HCEC 1CT (cell line): ENCODE data around the gene CACYBP.
A peak's percentile ranks its signal among the peaks of the same experiment; 100 is the strongest.

Experiments used
- DNase-seq: peaks from one replicate; pipeline ENCODE4 v3.0.0-alpha.2; 2017

CACYBP gene

DNA sequence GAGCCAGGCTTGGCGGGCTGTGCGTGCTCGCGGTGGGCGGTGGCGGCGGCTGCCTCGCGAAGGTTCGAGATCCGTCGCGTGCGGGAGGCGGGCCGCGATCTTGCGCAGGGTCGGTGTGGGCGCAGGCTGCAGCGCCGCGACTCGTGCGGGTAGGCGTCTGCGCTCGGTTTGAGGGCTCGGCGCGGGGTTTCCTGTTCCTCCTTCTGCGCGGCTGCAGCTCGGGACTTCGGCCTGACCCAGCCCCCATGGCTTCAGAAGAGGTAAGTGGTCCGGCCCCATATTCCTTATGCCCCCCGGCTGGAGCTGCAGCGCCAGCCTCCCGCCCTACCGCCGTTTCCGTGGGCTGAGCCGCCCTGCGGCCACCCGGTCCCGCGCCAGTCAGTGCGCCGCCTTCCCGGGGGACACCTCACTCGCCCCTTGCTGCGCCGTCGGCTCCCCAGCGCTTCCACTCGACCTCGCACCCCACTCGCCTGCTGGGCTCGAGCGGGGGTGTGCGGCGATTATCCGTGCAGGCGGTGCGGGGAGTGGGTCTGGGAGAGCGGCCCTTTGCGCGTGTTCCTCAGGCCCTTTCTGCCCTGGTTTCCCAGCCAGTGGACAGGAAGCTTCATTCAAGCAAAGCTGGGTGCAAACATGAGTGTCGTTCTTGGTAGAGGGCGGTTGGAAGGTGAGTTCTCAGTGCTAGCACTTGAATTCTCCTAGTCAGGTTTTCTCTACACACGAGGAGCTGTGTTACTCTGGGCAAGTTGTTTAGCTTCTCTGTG, at the start of gene CACYBP:
Gene CACYBP, plus strand, starts transcription at position 12 of the 761 bp plus-strand sequence. Its CDS starts 234 bp downstream, at position 246.
- DNase-seq = peak; percentile 17

GRCh38 chr1:174953285-174954072, 46.3 kb upstream of the CACYBP start:
- no peak for DNase-seq

DNA sequence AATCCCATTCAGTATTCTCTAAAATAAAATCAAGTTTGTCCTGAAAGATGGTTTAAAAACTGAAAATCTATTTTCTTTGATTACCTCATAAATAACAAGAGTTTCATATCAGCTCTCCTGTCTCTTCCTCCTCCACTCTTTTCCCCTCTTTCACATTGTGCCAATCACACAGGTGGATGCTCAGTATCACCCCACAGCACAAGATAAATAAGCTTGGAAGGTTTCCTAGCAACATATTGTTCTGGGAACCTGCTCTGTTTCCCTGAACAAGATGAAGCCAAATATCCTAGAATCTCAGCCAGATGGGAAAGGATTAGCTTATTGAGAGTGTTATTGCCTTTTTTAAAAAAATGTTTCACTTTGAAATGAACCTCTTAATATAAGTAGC, 45.7 kb upstream of the CACYBP start:
- DNase-seq = no peak

GRCh38 chr1:174954671-174955669, 44.8 kb upstream of the CACYBP start:
- no peak for DNase-seq

DNA sequence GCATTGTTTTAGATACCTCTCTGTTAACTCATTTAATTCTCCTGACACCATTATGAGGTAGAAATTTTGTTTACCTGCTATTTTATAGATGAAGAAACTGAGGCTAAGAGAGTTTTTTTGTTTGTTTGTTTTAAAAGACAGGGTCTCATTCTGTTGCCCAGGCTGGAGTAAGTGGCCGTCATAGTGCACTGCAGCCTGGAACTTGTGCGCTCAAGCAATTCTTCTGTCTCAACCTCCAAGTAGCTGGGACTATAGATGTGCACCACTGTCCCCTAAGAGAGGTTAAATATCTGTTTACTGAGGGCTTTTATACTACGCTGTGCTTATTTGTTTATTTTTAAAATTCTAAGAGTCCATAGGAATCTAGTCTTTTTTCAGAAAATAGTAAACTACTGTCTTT, 43.7 kb upstream of the CACYBP start:
- DNase-seq = no peak

DNA sequence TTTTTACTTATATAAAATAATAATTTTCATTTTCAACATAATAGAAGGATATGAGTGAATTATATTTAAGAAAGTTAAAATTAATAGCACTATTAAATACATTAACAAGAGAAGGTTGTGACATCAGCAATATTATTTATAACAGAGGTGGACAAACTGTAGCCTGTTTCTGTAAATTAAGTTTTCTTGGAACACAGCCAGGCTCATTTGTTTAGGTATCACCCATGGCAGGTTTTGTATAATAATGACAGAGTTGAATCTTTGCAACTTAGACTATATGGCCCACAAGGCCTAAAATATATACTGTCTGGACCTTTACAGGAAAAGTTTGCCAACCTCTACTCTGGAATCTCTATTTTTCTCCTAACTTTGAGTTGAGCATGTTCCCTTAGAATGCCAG, 42.8 kb upstream of the CACYBP start:
- DNase-seq = no peak

- DNase-seq = no peak
These were observed 41.9 kb upstream of the CACYBP start for GRCh38 chr1:174957829-174958228.

GRCh38 chr1:174958396-174958795, 41.4 kb upstream of the CACYBP start:
- no peak for DNase-seq

- no peak for DNase-seq
These were observed 39.4 kb upstream of the CACYBP start for GRCh38 chr1:174960362-174960761.

DNA sequence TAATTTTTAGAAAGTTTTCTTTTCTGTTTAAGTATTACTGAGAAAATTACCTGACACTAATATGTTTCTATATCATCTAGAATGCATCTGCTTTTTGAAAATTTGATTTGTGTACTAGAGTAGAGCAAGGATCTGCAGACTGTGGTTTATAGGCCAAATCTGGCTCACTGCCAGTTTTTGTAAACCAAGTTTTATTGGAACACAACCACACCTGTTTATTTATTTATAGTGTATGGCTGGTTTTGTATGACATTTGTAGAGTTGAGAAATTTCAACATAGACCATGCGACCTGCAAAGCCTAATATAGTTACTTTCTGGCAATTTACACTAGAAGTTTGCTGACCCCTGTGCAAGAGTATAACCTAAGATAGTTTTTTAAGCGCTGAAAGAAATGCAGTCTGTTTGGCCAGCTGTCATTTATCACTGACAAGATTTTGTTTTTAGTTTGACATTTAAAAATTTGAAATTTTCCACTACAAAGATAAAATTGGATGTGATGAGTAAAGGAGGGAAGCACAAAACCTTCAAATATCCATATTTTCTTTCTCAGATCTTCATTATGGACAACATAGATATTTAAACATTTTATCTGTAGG, 36.1 kb upstream of the CACYBP start:
- DNase-seq = no peak

GRCh38 chr1:174964261-174964971, 35.3 kb upstream of the CACYBP start:
- no peak for DNase-seq

DNA sequence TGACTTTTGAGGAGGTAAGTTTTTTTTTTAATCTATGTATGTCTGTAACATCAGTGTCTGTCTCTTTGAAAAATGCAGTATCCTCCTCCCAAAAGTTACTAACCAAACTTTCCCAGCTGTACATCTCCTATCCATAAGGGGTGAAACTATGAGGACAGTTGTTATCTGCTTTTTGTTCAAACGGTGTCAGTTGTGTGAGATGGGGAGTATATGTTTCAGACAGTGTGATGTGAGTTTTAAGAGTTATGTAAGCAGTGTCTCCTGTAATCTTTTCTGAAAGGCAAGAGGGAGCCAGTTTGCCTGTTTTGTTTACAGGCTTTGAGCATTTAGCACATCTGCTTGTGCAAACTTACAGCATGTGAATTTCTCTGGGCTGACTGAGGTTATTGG, 34.8 kb upstream of the CACYBP start:
- DNase-seq = no peak

DNA sequence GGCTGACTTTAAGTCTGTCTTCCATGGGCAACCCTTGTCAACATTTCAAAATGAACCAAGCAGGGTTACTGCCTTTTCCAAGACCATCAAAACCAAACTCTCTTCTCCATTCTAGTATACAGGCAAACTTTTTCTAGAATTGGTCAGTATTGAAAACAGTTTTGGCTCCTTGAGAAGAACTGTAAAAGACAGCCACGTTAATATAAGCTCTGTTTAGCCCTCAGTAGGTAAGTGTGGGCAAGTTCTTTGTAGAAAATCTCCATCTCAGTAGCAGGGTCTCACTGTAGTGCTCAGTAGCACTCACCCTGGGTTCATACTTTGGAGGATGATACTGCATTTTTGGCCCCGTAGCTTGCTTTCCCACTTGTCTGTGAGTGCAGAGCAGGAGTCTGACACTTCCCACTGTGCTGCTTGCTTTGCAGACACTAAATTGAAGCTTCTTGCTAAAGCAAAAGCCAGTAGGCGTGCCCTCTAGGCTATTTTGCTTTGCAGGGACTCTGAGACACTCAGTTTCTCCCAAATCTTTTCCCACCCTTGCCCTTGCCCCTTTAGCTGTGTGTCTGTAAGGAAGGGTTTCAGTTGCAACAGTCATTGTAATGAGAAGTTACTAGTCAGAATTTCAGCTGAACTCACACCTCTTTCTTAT, 34.3 kb upstream of the CACYBP start:
- no peak for DNase-seq

- no peak for DNase-seq
These were observed 33.7 kb upstream of the CACYBP start for GRCh38 chr1:174966008-174966572.

DNA sequence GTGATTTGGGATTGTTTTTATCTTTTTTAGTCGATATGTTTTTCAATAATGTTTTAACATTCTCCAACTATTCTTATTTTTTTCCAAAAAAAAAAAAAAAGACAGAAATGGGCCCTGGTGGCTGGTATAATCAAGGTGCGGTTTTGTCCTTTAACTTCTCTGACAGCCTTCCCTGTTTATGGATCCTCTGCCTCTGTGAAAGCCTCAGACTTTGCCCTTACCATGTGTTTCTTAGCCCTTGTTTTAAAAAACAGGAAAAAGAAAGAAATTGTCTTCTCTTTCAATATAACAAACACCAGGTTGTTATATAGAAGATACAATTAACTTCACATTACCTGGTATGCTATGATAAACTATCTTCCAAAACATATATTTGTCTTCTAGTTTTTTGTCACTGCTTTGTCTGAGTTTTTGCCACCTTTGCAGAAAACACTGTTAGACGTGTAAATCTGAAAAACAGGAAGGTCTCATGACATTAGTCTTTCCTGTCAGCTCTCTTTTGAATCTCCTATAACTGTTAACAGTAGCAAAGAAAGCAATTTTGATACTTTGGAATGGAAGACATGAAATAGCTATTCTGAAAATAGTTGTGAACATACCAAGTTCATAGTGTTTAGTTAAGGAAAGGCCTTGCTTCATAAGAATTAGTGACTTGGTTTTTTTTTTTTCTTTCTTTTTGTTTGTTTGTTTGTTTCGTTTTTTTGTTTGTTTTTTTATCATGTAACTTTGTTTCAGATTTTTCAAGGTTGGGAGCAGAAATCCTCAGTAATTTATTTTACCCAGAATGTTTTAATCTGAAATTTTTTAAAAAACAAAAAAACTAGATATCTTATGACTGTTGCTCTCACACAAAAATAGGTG, 31.7 kb upstream of the CACYBP start:
- DNase-seq = no peak

GRCh38 chr1:174968750-174969244, 30.9 kb upstream of the CACYBP start:
- peak; percentile 65 for DNase-seq

DNA sequence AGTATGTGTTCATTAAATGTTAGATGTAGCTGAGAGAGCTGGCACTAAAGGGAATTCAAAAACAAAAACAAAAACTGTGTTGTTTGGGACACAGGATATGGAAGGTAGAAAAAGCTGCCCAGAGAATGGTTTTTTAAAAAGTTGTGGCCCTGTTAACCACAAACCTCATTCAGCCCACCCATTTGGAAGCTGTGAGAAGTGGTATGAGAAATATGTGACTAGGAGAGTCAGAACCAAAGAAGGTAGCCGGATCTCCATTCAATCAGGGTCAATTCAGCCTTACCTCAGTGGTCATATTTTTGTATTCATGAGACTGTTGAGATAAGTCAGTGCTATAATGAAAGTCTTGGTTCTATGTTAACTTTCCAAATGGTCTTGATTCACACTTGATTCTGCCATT, 29.8 kb upstream of the CACYBP start:
- no peak for DNase-seq

DNA sequence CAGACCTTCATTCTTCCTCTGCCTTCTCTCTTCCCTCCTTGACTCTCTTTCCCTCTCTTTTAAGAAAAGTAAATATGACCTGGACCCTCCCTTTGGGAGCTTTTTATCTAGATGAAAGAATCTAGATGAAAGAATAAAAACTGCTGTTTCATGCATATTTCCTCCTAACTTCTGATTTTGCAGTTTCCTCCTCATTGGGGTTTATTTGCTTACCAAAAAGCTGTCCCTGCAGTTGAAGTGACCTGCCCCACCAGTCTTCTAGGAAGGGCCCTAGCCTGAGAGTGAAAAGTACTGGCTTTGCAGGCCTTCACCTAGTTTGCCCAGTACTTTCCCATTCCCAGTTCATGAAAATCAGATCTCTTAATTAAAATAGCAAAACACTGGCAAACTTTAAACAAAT, 28.3 kb upstream of the CACYBP start:
- no peak for DNase-seq

DNA sequence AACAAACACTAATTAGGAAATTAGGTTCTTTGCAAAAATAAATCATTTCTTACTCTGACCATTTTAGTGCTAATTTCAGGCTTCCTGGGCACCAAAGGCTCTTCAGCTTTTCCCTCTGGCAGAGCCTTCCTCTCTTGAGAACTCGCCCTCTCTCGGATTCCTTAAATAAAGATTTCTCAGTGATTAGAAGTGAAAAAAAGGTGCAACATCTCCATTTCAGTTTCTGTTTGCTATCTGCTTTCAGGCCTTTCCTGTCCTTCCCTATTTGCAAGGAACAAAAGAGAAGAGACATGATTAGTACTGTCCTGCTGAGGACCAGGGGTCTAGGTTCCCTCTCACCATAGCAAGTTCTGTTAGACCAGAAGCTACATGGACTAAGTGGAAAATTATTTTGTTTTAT, 27.8 kb upstream of the CACYBP start:
- DNase-seq = no peak

GRCh38 chr1:174974711-174975119, 25.0 kb upstream of the CACYBP start:
- no peak for DNase-seq
